Measurements from ENCODE around the gene ABCF1.

- TF ChIP-seq CTCF (IDR thresholded peaks at IDR 0.05), result no peak
- TF ChIP-seq EP300 (IDR thresholded peaks at IDR 0.05), result no peak
Measured at GRCh38 chr6:30592287-30592686, 21.0 kb downstream of the ABCF1 start.

Measured in esophagus muscularis mucosa (tissue), 3 donors.